Left forelimb (tissue), 1 donor: ENCODE data around the gene ELAVL4.

Source experiments
- DNase-seq: peaks from one replicate; pipeline ENCODE4 v3.0.0-alpha.2; 2018; ENCODE audit warnings: low spot score

The ELAVL4 gene

DNA sequence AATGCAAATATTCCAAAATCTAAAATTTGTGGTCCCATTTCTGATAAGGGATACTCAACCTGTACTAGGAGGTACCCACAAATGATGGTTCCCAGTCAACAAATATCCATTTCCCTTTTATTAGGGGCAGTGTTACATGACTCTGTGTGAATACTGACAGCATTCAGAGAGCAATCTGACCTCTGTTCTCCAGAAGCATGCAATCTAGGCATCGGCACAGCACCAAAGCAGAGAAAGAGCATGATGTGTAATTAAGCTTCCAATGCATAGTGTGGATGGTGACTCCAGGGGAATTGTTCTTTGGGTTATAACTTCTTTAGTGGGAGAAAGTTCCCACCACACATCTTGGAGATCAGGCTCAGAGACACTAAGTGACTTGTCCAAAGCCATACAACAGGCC is 71.6 kb downstream of the ELAVL4 start:
- DNase-seq = no peak

DNA sequence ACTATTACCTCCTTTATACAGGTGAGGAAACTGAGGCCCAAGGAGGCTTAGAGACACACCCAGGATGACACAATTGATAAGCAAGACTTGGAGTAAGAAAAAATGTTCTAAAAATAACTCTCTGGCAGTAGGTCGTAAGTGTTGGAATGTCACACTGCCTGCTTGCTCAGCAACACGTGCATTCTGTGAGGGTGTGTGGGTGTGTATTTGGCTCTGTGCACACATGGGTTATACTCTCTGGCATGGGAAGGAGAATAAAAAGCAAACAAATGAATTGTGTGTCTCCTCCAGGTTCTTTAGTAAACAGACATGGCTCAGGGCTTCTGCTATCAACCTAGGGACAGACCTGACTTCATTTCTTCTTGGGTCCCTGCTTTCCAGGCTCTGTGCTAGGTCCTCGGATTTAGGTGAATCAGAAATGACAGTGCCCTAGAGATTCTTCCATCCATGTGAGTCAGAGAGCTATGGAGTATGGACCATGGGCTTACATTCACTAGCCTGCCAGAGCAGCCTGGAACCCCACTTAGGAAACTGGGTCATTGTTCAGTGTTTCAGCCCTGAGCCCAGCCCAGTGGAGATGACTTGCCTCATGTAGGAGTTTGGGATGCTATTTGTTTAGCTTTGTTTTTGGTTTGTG is 72.4 kb downstream of the ELAVL4 start:
- DNase-seq = no peak

DNA sequence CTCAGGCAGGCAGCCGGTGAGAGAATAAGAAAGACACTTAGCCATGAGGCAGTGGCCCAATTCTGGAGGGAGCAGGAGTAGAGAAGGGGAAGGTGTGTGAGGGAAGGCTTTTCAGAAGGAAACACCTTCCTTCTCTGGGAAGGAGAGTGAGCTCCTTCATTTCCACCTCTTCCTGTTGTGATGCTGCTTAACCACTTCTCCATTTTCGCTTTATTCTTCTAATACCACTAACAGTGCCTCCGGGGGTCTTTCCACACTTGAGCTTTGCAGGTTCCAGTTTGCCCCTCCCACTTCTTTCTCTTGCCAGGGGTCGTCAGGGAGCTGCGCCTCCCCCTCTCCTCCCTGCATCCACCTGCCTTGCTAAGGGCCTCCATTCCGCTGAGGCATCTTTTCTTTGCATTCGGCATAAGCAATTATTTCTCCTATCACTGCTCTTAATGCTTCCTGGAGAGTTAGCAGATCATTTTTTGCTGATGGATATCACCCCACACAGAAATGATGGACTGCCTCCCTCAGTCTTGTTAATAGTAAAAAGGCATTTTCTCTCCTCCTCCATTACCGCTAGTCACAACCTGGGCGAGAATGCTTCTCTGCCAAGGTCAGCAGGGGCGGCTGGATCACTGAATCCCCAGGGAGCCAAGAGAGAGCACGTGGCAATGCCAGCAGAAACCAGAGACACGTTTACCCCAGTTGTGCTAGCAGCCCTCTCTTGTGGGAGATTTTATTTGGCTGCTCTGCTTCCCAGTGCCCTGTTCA is 74.8 kb downstream of the ELAVL4 start:
- DNase-seq = no peak

DNA sequence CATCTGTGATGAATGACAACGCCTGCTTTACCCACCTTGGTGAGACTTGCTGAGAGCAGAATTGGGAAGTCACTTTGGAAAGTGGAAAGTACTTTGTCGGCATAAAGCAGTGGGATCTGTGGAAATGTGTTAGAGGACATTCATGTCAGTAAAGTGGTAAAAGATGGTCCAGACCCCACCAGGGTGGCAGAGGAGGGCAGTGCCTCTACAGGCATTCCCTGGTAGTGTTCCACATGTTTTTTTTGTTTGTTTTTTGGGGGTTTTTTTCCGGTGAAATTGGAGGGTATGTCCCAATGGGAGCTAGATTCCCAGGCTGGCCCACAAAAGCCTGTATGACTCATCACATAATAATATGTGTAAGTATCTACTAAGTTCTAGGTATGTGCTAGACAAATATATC is 80.6 kb downstream of the ELAVL4 start:
- no peak for DNase-seq

DNA sequence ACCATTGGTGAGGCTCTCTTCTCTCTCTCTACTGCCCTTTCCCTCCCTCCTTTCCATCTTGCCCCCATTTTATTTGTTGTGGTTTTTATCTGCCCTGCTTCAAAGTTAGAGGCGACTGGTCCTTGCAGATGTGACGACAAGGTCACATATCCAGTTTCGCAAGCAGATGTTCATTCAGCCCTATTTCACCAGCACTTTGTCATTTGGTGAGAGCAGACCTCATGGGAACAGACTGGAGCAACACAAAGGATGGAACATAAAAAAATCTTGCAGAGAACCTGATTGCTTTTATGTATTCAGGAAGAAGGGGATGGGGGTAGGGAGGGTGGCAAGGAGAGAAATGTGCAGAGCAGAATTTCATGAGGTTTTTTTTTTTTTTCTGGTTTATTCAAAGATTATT is 84.3 kb downstream of the ELAVL4 start:
- no peak for DNase-seq

DNA sequence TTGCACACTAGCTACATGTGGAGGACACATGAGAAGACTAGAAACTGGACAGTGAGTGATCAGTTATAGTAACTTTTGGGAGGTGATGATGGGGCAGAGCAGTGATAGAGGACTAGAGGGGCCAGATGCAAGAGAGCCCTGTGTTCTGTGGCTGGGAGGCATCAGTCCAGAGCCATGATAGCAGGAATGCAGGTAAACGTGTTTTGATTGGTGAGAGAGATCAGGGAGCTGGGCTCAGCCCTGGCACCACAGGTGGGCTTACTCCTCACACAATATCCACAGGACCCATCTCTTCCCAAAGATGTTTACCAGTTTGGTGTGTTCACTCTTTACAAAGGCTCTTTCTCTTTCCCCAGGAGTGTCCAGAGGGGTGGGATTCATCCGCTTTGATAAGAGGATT is 86.5 kb downstream of the ELAVL4 start:
- no peak for DNase-seq

DNA sequence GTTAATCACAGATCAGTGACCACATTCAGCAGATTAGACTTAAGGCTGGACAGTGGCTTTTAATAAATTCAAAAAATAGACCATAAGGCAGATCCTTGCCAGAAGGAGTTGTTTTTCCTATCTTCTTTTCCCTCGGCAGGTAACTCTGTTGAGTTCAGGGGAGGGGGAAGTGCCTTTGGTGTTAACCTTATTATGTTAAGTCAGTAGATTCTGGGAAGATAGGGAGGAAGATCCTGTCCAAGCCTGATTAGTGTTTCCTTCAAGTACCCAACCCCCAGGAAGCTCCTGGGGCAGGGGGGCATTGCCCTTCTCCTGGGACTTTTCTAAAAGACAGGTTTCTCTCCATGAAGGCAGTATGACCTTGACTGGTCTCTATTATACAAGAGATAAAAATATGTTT is 87.4 kb downstream of the ELAVL4 start:
- no peak for DNase-seq

DNA sequence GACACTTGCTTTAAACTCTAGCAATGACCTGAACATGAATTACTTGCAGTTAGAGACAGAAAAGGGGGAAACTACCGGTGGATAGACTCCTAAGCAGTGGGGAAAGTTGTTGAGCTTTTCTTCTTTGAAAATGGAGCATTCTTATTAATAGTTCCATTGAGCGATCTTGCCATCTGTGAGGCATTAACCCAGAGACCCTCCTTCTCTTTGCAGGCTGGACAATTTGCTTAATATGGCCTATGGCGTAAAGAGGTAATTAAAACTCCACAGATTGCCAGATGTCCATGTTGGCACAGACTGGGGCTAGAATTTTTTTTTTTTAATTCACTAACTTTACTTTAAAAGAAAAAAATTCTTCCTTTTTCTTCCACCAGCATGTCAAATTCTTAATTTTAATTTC is 88.5 kb downstream of the ELAVL4 start:
- DNase-seq = no peak

DNA sequence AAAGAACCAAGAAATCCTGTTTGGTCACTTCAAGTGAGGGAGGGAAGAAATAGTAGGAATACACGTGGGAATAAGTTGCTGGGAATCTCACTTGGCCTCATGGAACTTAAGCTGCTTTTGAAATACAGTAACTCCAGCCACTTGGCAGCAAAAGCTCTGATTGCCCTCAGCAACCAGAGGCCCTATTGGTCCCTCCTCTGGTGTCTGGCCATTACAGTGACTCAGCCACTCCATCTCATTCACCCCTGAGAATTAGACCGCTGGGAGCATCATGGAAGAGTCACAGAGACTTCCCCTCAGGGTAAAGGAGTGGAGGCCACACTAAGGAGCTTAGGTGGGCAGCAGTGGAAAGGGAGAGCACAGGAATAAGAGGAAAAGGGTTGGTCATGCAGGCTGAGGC is 99.6 kb downstream of the ELAVL4 start:
- DNase-seq = no peak

DNA sequence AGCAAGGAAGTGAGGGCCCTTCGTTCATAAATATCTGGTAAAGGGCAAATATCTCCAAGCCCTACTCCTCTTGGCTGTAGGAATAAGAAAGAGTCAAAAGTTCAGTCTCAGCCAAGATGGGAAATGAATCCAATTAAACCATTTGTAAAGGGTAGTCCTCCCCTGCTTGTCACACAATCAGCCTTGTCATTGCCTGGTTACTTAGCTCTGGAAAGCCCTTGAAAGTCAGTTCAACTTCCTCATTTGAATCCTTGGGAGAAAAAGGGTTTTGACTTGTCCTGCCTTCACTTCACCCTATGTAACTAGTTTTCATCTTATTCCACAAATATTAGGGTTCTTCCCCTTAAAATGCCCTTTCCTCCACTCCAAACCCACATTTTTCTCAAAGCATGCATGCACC is 100.0 kb downstream of the ELAVL4 start:
- DNase-seq = no peak

DNA sequence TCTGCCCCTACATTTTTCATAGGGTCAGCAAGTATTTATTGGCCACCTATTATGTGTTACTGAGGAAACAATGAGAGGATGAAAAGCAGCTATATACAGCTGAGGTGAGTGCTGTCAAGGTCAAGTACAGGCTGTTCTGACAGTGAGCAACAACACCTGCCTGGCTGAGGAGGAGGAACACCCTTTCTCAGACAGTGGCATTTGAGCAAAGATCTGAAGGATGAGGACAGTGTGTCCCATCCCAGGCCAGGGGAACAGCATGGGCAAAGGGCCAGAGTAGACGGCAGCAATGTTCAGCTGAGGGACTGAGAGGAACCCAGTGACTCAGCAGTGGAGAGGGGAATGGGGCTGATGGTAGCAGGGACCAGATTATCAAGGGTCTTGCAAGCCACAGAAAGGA is 101.0 kb downstream of the ELAVL4 start:
- no peak for DNase-seq

DNA sequence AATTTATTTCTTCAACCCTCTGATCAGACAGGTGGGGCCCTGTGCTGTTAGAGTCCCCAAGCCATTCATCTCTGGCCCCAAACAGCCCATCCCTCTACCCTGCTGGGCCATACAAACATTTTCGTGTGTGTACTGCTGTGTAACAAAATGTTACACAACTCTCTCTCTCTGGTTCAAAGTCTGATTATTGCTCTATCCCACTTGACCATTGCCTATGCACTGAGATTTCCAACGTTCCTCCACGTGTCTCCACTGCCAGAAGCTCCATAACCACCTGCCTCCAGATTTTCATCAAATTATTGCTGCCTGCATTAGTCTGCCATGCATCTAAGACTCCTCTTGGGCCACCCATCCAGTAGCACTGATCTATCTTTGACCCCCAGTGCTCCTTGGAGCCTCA is 104.8 kb downstream of the ELAVL4 start:
- no peak for DNase-seq

DNA sequence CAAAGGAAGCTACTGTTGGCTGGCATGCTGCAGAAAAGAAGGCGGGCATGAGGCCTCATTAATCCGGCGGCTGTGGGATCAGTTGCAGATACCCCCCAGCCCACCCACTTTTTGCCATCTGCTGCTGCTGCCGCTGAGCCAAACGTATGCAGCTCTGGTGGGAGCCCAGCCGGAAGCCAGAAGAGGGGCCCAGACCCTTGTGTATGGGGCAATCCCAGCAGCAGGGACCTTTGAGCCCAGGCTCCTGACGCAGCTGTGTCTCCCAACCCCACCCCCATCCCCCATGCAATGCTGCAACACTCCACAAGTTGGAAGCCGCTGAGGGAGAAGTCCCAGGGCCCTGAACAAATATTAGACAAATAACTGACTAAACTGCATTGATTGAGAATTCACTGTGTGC is 106.0 kb downstream of the ELAVL4 start:
- DNase-seq = no peak

DNA sequence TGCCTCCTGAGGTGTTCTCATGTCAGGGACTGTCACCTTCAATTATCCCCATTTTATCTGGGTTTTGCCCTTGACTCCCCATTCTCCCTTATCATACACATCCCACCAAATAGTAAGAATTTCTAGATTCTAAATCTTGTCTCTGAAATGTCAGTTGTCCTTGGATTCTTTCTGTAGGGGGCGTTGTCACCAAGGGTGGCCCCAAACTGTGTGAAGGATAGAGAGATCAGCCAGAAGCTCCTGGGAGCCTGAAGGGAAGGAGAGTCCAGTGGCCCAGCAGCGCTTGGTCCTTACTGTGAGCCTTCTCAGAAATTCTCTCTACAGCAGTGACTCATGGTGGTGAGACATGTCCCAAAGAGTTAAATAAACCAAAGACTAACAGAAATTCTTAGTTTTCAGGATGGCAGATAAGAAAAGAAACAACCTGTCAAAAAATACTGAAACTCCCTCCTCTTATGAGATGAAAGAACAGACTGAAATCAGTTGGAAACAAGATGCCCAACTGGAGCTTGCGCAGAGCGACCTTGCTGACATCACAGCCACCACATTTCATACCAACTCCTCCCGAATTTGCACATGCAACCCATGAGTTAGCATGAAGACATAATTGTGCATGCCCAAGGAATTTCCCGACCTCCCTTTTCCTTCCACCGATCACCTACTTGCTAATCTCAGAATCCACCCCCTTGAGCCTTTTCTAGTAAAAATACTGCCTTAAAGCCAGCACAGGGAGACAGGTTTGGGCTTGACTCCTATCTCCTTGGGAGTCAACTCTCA is 109.8 kb downstream of the ELAVL4 start:
- no peak for DNase-seq

DNA sequence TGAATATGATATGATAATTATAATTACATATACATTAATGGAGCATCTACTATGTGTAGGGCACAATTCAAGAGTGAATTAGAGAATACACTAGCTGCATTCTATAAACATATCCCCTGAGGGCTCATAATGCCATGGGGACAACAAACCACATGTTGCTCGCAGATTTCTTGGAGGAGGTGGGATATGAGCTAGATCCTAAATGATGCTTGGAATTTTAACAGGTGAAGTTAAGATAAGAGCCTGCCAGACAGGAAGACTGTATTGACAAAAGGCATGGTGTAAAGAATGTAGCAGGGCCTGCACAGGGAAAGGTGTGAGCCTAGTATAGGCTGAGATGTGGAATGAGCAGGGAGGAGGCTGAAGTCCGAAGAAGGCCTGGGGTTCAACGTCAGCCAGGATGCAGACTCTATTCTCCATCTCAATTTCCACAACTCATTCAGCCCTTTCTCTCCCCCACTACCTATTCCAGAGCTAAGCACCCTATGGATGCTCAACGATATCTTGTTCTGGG is 120.2 kb downstream of the ELAVL4 start:
- DNase-seq = no peak

DNA sequence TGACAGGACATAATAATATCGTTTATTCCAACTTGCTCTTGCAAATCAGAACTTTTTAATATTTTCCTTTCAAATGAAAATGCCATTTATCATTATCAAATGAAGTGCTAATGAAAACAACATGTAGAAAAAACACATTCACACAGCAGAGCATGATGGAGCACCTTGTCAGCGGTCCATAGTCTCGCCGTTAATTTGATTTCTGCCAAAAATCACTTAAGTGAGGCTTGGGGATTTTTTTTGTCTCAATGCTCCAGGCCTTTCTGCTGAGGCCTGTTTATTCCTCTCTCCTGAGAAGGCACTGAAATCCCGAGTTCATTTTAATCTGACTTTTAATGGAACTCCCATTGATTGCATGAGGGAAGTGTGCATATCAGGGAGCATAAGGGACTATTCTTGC is 122.5 kb downstream of the ELAVL4 start:
- DNase-seq = no peak

DNA sequence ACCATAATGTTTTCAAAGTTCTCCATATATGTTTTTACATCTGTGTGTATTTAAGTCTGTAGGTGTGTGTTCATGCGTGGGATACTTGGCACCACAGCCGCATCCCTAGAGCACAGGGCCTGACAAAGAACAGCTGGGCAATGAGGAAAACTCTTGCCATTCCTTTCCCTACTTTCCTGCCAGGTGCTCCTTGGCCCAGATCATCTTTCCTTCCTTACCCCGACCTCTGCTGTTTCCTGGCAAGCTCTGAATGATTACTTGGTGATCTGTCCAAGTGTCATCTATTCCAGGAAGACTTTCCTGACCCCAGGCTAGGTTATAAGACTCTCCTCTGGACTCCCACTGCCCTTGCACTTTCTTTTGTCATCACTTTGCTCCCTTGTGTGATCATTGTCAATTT is 123.6 kb downstream of the ELAVL4 start:
- DNase-seq = no peak

DNA sequence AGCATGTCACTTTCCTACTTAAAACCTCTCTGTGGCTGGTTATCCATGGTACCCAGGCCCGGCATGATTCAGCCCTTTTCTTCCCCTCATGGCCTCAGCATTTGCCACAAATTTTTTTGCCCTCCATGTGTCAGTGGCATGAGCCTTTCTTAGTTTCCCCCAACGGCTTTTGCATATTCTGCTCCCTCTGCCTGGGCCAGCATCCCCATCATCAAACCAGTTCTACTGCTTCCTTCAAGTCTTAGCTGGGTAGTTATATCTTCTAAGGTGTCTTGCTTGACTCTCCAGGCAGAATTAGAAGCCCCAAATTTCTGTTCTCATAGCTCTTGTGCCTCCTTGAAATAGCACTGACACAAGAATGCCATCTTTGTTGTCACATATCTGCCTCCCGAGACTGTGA is 127.9 kb downstream of the ELAVL4 start:
- no peak for DNase-seq

DNA sequence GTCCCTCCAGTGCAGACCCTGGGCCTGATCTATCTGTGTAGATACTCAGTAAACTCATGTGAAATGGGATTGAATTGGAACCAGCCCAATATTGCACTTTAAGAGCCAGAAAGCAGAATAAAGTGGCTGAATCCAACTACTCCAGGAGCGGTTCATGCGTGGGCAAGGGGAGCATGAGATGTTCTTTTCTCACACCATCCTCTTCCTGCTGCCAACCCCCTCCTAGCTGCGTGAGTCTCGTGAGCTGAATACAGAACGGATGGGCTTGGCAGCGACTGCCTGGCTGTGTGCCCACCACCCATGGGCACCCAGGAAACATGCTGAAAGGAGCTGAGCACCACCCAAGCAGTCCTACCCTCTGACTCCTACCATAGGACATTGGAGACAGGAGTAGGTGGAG is 128.3 kb downstream of the ELAVL4 start:
- no peak for DNase-seq

DNA sequence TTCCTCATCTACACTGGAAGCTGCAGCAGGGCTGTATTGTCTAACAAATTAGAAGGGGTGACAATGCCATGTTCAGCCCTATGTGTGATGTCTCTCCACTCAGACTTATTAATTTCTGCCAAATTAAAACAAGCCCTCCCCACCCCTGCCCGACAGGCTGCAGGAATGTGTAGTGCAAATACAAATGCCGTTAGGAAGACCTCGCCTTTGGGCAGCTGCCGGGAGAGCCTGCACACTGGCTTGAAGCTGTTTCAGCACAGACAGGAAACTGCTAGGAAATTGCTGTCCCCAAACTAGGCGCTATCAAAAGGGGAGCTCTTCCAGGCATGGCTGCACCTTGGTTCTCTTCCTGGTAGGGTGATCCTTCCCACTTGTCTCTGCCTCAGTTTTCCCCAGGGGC is 135.2 kb downstream of the ELAVL4 start:
- no peak for DNase-seq

DNA sequence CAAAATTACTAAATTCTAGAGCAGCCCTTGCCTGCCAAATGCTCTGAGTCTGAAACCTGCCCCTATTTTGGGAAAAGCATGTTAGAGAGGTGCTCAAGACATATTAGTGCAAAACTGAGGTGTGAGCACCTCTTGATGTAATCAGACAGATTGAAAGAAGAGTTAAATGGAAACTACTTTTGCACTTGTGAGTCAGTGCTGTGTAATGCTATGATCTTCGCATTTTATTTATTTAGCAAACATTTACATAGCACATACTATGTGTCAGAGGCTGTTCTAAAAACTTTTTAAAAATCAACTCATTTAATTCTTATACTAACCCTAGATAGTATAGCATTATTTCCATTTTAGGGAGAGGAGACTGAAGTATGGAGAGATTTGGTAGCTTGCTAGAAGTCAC is 138.1 kb downstream of the ELAVL4 start:
- DNase-seq = no peak

DNA sequence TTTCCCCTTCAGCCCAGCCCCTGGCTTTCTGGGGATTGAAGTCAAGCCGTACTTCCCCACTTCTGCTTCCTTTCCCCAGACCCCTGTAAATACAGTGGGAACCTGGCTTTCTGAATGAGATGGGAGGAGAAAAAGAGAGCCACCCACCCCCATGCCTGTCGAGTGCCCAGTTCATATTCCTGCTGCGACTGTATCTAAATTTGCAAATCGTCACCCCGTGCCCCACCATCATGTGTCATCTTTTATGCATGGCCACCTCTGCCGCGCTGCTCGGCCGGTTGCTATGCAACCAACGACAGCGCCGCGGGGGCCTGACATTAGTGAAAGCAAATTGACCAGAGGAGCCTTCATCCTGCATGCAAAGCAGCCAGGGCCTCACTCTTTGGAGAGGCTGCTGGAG is 143.0 kb downstream of the ELAVL4 start:
- no peak for DNase-seq

DNA sequence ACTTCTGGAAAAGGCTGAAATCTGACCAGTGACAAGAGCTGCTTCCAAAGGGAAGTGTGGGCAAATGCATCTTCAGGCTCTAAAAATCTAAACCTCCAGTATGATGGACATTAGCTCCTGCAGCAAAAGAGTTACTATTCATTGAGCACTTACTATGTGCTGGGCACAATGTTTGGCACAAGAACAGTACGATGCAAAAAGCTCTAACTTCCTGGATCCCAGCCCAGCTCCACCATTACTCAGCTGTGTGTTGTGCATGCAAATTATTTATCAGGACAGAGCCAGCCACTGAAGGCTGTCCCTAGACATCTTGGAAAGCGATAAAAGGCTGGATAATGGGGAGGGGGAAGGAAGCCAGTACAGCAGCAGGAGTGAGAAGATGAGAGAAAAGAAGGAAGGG is 143.5 kb downstream of the ELAVL4 start:
- no peak for DNase-seq
